Thyroid gland (tissue), 4 donors: ENCODE data around the gene CARD11.

Experiments
- CTCF ChIP-seq, 6 experiments: fragments of 200-600 bp in 3 of 6; fragments of 450-650 bp in 3 of 6; sonication (generic) in 3 of 6; IDR thresholded peaks; one replicate each; pipeline ENCODE4 v1.5.1; 2016 to 2019; ENCODE audit warnings: antibody characterized with exemption in 6 of 6, mild to moderate bottlenecking in 2 of 6, inconsistent platforms in 1 of 6, moderate library complexity in 1 of 6
- POLR2A ChIP-seq, 2 donors: fragments of 450-650 bp; IDR thresholded peaks; one replicate each; pipeline ENCODE4 v1.6.1; 2017; ENCODE audit warnings: antibody characterized with exemption in 2 of 2, mild to moderate bottlenecking in 2 of 2, moderate library complexity in 1 of 2

- no peak for TF ChIP-seq CTCF (IDR thresholded peaks at IDR 0.05)
- TF ChIP-seq POLR2A (IDR thresholded peaks at IDR 0.05), result no peak
These were observed 74.9 kb downstream of the CARD11 start for GRCh38 chr7:2968616-2969397.
